ENCODE measurements around the gene KSR1.

KSR1 gene

GRCh38 chr17:27578718-27579085 is 122.5 kb downstream of the KSR1 start:
- H3K36me3 Mint-ChIP-seq (ENCODE audit: low read depth): peaks cover 10% of the 10 kb centered on the region
- H3K27me3 Mint-ChIP-seq (ENCODE audit: low read depth): no peaks in the 10 kb centered on the region
- peak overlapping the region; percentile 19 for H3K4me3 Mint-ChIP-seq
- no peaks in the 10 kb centered on the region for H3K9me3 Mint-ChIP-seq
- peak overlapping the region; percentile 74 for H3K27ac Mint-ChIP-seq
- peak; percentile 73 for DNase-seq (ENCODE audit: low spot score)
- peaks cover 56% of the 10 kb centered on the region for H3K4me1 Mint-ChIP-seq (ENCODE audit: low read depth)

GRCh38 chr17:27579304-27579703 is 123.1 kb downstream of the KSR1 start:
- H3K4me1 Mint-ChIP-seq (ENCODE audit: low read depth): peaks cover 50% of the 10 kb centered on the region
- H3K27ac Mint-ChIP-seq: peak overlapping the region; percentile 74
- H3K36me3 Mint-ChIP-seq (ENCODE audit: low read depth): peaks cover 10% of the 10 kb centered on the region
- no peak for DNase-seq (ENCODE audit: low spot score)
- H3K9me3 Mint-ChIP-seq: no peaks in the 10 kb centered on the region
- H3K27me3 Mint-ChIP-seq (ENCODE audit: low read depth): no peaks in the 10 kb centered on the region
- H3K4me3 Mint-ChIP-seq: no peak overlapping the region

DNA sequence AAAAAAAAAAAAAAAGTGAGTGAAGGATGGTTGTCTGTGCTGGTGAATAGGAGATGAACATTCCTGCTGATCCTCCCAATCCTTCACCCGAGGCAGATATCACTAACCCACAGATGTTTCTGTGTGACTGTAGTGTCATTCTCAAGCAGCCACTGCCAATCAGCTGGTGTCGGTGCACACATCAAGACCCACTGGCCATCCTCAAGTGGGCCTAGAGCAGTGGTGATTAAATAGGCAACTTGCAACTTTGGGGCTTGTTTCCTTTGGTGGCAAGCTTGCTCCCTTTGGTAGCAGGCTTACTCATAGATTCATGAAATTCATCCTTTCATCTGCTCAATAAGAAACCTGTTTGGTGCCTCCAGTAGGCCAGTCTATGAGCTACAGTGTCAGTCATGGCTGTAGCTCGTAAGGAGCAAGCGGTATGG is 123.7 kb downstream of the KSR1 start:
- peak overlapping the region; percentile 66 for H3K27ac Mint-ChIP-seq
- H3K4me3 Mint-ChIP-seq: no peak overlapping the region
- H3K27me3 Mint-ChIP-seq (ENCODE audit: low read depth): no peaks in the 10 kb centered on the region
- peaks cover 46% of the 10 kb centered on the region for H3K4me1 Mint-ChIP-seq (ENCODE audit: low read depth)
- no peak for DNase-seq (ENCODE audit: low spot score)
- peaks cover 10% of the 10 kb centered on the region for H3K36me3 Mint-ChIP-seq (ENCODE audit: low read depth)
- H3K9me3 Mint-ChIP-seq: no peaks in the 10 kb centered on the region

DNA sequence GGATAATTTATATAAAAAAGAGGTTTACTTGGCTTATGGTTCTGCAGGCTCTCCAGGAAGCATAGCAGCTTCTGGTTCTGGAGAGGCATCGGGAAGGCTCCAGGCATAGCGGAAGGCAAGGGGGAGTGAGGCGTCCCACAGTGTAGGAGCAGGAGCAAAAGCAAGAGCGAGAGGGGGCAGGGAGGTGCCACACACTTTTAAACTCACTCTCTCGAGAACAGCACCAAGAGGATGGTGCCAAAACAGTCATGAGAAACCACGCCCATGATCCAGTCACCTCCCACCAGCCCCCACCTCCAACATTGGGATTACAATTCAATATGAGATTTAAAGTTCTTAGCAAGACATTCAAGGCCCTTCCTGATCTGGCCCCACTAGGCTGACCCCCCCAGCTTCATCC is 124.8 kb downstream of the KSR1 start:
- DNase-seq (ENCODE audit: low spot score): no peak
- Mint-ChIP-seq H3K27me3 (ENCODE audit: low read depth) (no peaks in the 10 kb centered on the region), H3K4me1 (ENCODE audit: low read depth) (peaks cover 35% of the 10 kb centered on the region), H3K4me3 (no peak overlapping the region), H3K27ac (peak overlapping the region; percentile 42), H3K9me3 (no peaks in the 10 kb centered on the region), H3K36me3 (ENCODE audit: low read depth) (peaks cover 10% of the 10 kb centered on the region)

GRCh38 chr17:27582696-27583095 is 126.4 kb downstream of the KSR1 start:
- H3K36me3 Mint-ChIP-seq (ENCODE audit: low read depth): peaks cover 7% of the 10 kb centered on the region
- no peak for DNase-seq (ENCODE audit: low spot score)
- H3K4me3 Mint-ChIP-seq: no peak overlapping the region
- no peaks in the 10 kb centered on the region for H3K9me3 Mint-ChIP-seq
- H3K4me1 Mint-ChIP-seq (ENCODE audit: low read depth): peaks cover 24% of the 10 kb centered on the region
- no peaks in the 10 kb centered on the region for H3K27me3 Mint-ChIP-seq (ENCODE audit: low read depth)
- H3K27ac Mint-ChIP-seq: no peak overlapping the region

- no peaks in the 10 kb centered on the region for H3K9me3 Mint-ChIP-seq
- no peaks in the 10 kb centered on the region for H3K27me3 Mint-ChIP-seq (ENCODE audit: low read depth)
- H3K27ac Mint-ChIP-seq: no peak overlapping the region
- peaks cover 6% of the 10 kb centered on the region for H3K36me3 Mint-ChIP-seq (ENCODE audit: low read depth)
- DNase-seq (ENCODE audit: low spot score): no peak
- H3K4me1 Mint-ChIP-seq (ENCODE audit: low read depth): peaks cover 8% of the 10 kb centered on the region
- no peak overlapping the region for H3K4me3 Mint-ChIP-seq
These were observed 129.0 kb downstream of the KSR1 start for GRCh38 chr17:27585153-27585681.

- no peak for DNase-seq (ENCODE audit: low spot score)
- Mint-ChIP-seq H3K36me3 (ENCODE audit: low read depth) (peaks cover 5% of the 10 kb centered on the region), H3K27me3 (ENCODE audit: low read depth) (no peaks in the 10 kb centered on the region), H3K4me3 (no peak overlapping the region), H3K9me3 (no peaks in the 10 kb centered on the region), H3K27ac (no peak overlapping the region), H3K4me1 (ENCODE audit: low read depth) (peaks cover 8% of the 10 kb centered on the region)
These were observed 129.5 kb downstream of the KSR1 start for GRCh38 chr17:27585792-27586191.

DNA sequence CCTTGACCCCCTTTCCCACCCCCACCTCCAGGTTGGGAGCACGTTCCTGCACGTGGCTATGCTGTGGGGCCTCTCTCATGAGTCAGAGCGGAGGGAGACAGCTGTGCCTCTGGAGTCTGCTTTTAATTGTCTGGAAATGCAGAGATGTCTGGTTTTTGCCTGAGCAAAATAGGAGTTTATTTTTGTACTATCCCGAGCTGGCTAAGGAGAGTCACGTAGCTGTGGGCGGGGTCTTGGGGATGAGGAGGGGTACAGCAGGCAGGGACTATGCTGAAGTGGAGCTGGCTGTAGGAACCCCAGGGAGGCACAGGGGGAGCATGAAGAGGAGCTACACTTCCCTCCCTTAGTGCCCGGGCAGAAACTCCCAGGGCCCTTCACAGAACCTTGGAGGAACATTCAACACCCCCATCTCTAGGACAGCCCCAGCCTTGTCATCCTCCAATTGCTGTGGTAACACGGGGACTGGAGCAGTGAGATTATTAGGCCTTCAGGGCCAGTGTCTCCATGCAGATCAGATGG is 130.0 kb downstream of the KSR1 start:
- Mint-ChIP-seq H3K27ac (no peak overlapping the region), H3K36me3 (ENCODE audit: low read depth) (peaks cover 6% of the 10 kb centered on the region), H3K4me3 (no peak overlapping the region), H3K27me3 (ENCODE audit: low read depth) (no peaks in the 10 kb centered on the region), H3K4me1 (ENCODE audit: low read depth) (peaks cover 6% of the 10 kb centered on the region), H3K9me3 (no peaks in the 10 kb centered on the region)
- DNase-seq (ENCODE audit: low spot score): no peak

DNA sequence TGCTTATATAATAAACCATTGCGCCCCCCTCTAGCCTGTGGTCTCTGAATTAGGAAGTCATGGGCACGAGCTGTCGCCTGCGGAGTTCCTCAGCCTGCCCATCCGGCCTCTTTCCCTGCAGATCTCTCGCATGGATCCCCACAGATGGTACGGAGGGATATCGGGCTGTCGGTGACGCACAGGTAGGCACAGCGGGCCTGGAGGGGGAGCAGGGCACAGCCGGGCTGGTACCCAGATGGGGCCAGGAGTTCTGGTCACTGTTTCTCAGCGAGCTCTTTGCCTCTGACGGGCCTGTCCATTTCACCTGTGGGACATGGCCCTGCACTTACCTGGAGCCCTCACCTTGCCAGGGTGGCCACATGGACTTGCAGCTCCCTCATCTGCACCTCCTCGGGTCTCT is 132.1 kb downstream of the KSR1 start:
- Mint-ChIP-seq H3K27ac (no peak overlapping the region), H3K4me1 (ENCODE audit: low read depth) (no peaks in the 10 kb centered on the region), H3K4me3 (no peak overlapping the region), H3K27me3 (ENCODE audit: low read depth) (no peaks in the 10 kb centered on the region), H3K36me3 (ENCODE audit: low read depth) (peaks cover 8% of the 10 kb centered on the region), H3K9me3 (no peaks in the 10 kb centered on the region)
- DNase-seq (ENCODE audit: low spot score): no peak

DNA sequence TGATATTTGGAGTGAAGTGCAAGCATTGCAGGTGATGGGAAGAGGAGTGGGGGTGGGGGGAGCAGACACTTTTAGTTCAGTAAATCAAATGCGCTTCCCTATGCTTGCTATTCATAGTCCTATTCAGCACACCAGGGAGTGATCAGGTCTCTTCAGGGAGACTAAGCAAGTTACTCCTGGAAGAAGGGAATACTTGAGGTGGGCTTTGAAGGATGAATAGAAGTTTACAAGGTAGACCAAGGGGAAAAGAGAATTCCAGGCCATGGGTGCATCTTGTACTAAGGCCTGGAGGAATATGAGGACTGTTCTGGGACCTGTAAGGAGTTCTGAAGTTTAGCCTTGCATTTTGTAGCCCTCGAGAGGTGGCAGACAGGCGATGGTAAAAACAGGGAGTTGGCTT is 134.6 kb downstream of the KSR1 start:
- DNase-seq (ENCODE audit: low spot score): no peak
- H3K4me3 Mint-ChIP-seq: no peak overlapping the region
- H3K27ac Mint-ChIP-seq: no peak overlapping the region
- H3K36me3 Mint-ChIP-seq (ENCODE audit: low read depth): peaks cover 7% of the 10 kb centered on the region
- H3K27me3 Mint-ChIP-seq (ENCODE audit: low read depth): no peaks in the 10 kb centered on the region
- H3K9me3 Mint-ChIP-seq: no peaks in the 10 kb centered on the region
- peaks cover 4% of the 10 kb centered on the region for H3K4me1 Mint-ChIP-seq (ENCODE audit: low read depth)

DNA sequence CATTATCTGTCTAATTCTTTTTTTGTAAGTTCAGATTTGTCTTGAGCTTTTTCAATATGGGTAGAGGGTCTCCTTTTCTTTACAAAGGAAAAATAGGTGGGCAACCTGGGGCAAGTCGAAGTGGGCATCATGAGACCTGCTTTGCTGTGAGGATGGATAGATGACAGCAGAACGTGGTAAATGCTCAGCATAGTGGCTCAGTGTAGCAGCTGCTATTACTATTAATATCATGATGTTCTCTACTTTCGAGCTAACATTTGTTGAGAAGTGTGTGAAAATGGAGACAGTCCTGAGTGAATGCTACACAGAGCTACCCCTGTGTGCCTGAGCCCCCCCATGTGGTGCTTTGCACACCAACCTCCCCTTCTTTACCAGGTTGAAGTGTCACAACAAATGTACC is 135.7 kb downstream of the KSR1 start:
- Mint-ChIP-seq H3K4me1 (ENCODE audit: low read depth) (peaks cover 4% of the 10 kb centered on the region), H3K4me3 (no peak overlapping the region), H3K36me3 (ENCODE audit: low read depth) (peaks cover 9% of the 10 kb centered on the region), H3K27me3 (ENCODE audit: low read depth) (no peaks in the 10 kb centered on the region), H3K9me3 (no peaks in the 10 kb centered on the region), H3K27ac (no peak overlapping the region)
- no peak for DNase-seq (ENCODE audit: low spot score)

GRCh38 chr17:27593232-27593856 is 137.1 kb downstream of the KSR1 start:
- H3K9me3 Mint-ChIP-seq: no peaks in the 10 kb centered on the region
- peaks cover 10% of the 10 kb centered on the region for H3K36me3 Mint-ChIP-seq (ENCODE audit: low read depth)
- no peak for DNase-seq (ENCODE audit: low spot score)
- H3K4me1 Mint-ChIP-seq (ENCODE audit: low read depth): peaks cover 4% of the 10 kb centered on the region
- no peaks in the 10 kb centered on the region for H3K27me3 Mint-ChIP-seq (ENCODE audit: low read depth)
- no peak overlapping the region for H3K4me3 Mint-ChIP-seq
- H3K27ac Mint-ChIP-seq: no peak overlapping the region

DNA sequence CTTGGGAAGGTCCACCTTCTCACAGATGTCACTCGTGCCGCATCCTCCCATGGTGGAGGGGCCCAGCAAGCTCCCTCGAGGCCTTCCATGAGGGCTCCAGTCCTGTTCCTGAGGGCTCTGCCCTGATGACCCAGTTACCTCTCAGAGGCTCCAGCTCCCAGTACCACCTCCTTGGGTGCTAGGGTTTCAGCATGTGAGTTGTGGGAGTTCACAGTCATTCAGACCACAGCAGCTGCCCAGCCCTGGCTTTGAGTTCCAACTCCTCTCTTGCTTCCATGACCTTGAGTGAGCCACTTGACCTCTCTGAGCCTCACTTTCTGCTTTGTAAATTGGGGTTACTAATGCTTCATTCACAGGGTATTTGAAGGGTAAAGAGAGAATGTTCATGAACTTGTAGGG is 137.6 kb downstream of the KSR1 start:
- Mint-ChIP-seq H3K36me3 (ENCODE audit: low read depth) (peaks cover 11% of the 10 kb centered on the region), H3K27ac (no peak overlapping the region), H3K4me1 (ENCODE audit: low read depth) (peaks cover 4% of the 10 kb centered on the region), H3K9me3 (no peaks in the 10 kb centered on the region), H3K27me3 (ENCODE audit: low read depth) (no peaks in the 10 kb centered on the region), H3K4me3 (no peak overlapping the region)
- no peak for DNase-seq (ENCODE audit: low spot score)

GRCh38 chr17:27595208-27595607 is 139.0 kb downstream of the KSR1 start:
- Mint-ChIP-seq H3K27me3 (ENCODE audit: low read depth) (no peaks in the 10 kb centered on the region), H3K27ac (peak overlapping the region; percentile 45), H3K4me3 (no peak overlapping the region), H3K4me1 (ENCODE audit: low read depth) (peaks cover 5% of the 10 kb centered on the region), H3K36me3 (ENCODE audit: low read depth) (peaks cover 11% of the 10 kb centered on the region), H3K9me3 (no peaks in the 10 kb centered on the region)
- DNase-seq (ENCODE audit: low spot score): no peak

DNA sequence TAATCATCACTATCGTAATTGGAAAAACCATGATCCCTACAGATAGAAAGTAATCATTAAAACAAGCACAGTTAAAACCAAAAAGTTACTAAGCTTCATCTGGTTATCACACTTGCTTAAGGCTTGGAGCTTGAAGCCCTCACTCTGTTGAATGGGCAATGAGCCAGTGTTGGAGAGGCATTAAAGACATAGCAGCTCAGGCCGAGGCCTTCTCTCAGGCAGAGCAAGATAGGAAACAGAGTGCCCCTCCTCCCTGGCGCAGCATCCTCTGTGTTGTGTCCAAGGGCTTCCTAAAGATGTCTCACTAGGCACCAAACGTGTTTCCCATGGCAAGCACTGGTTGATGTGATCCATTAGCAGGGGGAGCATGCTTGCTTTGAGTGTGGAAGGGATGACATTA is 139.8 kb downstream of the KSR1 start:
- Mint-ChIP-seq H3K27me3 (ENCODE audit: low read depth) (no peaks in the 10 kb centered on the region), H3K9me3 (no peaks in the 10 kb centered on the region), H3K4me1 (ENCODE audit: low read depth) (peaks cover 5% of the 10 kb centered on the region), H3K4me3 (no peak overlapping the region), H3K27ac (no peak overlapping the region), H3K36me3 (ENCODE audit: low read depth) (peaks cover 11% of the 10 kb centered on the region)
- no peak for DNase-seq (ENCODE audit: low spot score)

Measured in T-helper 2 cell treated with Interferon-gamma antibody and Interleukin-4, amounts not matched to agents 5 μg/mL and 100 μg/mL, for 36 hours (primary cell).